Fibroblast of upper back skin (primary cell): Measurements from ENCODE around the gene CTSF.
A peak's percentile ranks its signal among the peaks of the same experiment; 100 is the strongest.
"Not testable (repeated sequence)": the region's sequence is repeated elsewhere in the genome, so short reads cannot be mapped to it uniquely, and the experiment has no call there.

Experiments used
- DNase-seq: peaks from one replicate; pipeline ENCODE4 v3.0.0-alpha.2; 2013

CTSF gene

DNA sequence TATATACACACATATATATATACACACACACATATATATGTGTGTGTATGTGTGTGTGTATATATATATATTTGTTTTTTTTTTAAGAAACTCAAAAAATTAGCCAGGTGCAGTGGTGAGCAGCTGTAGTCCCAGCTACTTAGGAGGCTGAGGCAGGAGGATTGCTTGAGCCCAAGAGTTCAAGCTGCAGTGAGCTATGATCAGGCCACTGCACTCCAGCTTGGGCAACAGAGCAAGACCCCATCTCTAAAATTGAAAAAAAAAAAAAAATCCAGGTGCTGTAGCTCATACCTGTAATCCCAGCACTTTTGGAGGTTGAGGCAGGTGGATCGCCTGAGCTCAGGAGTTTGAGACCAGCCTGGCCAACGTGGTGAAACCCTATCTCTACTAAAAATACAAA lies 20.9 kb upstream of the CTSF start:
- DNase-seq, result not testable (repeated sequence)

DNA sequence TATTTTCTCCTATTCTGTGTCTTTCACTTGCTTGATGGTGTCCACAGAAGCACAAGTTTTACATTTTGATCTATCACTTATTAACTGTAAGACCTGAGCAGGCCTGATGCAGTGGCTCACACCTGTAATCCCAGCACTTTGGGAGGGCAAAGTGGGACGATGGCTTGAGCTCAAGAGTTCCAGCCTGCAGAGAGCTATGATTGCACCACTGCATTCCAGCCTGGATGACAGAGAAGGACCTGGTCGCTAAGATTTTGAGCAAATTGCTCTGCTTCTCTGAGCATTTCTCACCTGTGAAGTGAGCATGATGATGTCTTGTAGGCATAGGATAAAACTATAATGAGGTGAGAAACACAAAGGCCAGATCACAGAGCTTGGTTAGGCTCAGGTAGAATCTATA lies 17.7 kb upstream of the CTSF start:
- DNase-seq, result no peak

DNA sequence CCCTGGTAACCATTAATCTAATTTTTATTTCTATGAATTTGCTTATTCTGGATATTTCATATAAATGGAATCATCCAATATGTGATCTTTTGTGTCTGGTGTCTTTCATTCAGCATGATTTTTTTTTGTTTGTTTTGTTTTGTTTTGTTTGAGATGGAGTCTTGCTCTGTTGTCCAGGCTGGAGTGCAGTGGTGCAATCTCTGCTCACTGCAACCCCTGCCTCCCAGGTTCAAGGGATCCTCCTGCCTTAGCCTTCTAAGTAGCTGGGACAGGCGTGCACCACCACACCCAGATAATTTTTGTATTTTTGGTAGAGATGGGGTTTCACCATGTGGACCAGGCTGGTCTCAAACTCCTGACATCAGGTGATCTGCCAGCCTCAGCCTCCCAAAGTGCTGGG lies 17.0 kb upstream of the CTSF start:
- not testable (repeated sequence) for DNase-seq

DNA sequence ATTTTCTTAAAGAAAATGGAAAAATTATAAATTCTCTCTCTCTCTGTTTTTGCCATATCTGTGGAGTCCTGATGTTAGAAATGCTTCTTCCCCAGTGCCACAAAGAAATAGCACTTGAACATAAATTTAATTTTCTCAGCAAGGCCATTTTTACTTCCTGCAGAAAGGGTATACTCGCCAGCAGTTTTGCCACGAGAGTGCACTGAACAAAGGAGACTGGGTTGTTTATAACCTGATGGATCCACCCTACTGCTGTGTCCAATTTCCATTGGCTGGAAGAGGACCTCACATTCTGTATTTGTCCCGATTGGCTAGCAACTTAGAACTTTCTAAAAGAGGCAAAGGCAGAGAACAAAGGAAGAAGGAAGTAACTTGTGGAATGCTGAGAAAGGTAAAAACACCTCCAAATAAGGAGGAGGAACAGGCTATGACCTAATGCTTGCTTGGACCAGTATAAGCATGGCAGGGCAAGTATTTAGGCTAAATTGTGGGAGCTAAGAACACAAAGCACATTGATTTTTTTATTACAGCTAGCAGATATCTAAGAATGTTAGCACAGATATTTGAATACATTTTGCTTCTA lies 14.2 kb upstream of the CTSF start:
- DNase-seq, result not testable (repeated sequence)

DNA sequence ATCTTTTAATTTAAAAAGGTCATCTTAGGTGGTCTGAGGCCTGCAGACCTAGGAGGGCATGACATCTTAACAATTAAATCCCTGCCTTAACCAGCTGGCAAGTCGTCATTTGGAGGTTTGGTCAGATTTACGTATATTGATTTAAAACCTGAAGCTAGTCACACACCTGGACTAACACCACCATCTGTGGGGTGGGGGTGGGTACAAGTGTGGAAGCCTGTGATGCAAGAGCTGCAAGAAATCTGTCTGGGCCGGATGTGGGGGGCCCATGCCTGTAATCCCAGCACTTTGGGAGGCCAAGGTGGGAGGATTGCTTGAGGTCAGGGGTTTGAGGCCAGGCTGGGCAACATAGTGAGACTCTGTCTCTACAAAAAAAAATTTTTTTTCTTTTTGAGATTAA lies 12.9 kb upstream of the CTSF start:
- no peak for DNase-seq

DNA sequence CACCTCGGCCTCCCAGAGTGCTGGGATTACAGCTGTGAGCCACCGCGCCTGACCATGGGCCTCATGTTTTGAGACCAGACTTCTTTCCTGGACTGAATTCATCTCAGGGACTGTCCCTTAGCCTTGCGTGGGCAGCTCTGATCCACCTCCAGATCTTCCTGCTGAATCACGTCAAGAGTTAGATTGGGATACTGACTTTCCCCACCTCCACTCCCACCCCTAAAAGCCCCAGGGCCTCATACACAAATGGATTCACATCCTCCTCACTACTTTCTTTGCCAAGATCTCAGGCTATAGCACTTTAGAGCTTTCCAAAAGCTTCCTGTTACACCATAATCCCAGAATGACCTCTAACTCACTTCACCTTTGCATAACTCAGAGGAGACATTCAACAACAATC lies 12.4 kb upstream of the CTSF start:
- DNase-seq, result no peak

DNA sequence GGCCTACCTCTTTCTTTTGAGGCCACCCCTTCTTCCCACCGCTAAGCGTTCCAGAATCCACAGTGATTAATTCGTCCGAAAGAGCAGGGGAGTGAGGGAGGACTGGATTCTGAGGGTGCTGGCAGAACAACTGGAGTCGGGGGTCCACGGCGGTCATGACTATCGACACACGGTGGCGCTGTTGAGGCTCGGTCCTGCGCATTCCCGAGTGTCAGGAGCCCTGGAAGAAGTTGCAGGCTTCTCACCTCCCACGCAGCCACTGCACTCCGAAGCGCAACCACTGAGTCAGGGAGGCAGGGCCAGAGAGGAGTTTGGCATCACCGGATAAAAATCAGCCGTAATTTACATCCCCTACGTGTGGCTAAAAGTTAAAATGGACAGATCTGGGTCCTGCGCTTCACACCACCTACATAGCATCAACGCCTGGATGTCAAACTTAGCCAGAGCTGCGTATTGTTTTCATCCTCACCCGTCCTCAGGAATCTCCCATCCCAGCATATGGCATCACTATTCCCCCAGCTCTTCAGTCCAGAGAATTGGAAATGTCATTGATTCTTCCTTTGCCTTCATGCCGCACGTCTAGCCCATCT lies 10.7 kb upstream of the CTSF start:
- DNase-seq, result peak; percentile 68

DNA sequence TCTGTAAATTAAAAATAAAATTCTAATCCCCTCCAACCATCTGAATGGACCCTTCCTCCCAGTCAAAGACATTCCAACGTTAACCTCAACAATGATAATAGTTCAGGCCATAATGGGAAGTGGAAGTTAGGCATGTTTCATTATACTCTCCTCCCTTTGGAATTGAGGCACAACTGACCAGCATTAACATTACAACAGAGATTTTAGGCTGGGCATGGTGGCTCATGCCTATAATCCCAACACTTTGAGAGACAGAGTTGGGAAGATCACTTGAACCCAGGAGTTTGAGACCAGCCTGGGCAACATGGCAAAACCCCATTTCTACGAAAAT lies 2.4 kb upstream of the CTSF start:
- no peak for DNase-seq

DNA sequence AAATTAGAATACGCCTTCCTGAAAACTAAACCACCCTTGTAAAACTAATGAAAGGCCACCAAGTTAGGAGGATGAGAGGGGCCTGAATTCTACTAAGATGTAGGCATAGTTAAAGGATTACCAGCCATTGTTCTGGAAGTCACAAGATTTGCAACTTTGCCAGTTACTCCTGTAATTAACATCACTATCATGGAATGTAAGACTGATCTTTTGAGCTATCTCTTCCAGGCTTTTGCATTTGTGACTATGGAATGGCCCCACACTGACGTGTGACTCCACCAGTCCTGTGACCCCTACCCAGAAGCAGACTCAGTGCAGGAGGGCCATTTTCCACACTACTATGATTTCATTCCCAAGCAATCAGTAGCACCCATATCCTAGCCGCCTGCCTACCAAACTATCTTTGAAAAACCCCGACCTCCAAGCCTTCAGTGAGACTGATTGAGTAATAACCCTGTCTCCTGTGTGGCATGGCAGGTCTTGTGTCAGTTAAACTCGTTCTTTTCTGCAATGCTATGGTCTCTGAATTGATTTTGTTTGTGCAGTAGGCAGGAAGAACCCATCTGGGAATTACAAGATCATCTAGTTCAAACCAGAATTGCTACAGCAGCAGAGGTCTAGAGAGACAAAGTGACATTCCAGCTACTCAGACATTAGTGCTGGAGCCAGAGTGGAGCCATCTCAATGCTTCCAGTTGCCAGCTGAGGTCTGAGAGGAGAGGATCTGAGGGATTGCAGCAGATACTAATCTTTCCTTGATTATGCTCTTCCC lies 1.9 kb upstream of the CTSF start:
- DNase-seq, result no peak

DNA sequence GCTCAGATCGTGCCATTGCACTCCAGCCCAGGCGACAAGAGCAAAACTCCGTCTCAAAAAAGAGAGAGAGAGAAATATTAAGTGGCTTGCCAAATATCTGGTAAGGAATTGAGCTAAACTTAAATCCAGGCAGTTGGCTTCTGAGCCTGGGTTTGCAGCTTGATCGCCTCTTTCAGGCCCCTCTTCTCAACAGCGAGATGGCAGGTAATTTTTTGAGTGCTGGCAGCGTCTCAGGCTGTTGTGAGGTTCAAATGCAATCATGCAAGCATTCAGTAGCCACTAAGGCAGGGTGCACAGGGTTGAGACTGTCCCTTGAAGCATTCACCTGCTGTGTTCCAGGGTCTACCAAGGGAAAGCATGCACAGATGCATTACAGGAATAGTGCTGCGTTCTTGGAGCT lies 670 bp upstream of the CTSF start:
- DNase-seq, result no peak

DNA sequence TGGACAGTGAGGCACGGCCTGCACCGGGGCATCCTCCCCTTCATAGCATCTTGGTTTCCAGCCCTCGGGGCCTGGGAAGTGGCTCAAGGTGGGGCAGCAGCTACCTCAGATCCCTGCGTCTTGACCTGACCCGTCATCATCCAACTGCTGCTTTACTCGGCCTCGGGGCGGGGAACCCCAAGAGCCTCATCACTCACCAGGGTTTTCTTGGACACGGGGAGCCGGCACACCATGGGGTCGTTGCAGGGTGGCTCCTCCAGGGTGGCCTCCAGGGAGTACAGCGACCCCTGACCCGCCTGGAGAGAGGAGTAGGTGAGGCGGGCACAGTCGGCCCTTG lies 651 bp downstream of the CTSF start:
- DNase-seq, result no peak

DNA sequence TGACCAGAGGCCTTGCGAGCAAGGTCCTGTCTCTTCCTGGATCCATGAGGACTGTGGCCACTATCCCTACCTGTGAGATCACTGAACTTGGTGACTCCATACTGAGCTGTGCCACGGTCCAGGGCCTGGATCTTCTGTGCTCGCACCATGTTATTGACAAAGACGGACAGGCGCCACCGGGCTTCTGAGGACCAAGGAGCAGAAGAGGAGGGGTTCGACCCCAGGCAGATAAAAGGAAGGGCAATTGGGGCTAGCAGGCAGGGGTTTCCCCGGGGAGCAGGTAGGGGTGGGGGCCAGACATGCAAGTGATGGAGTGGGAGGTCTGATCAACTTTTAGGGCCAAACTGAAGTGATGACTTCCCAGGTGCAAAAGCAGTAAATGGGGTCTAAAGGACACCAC lies 2.2 kb downstream of the CTSF start:
- DNase-seq, result no peak

DNA sequence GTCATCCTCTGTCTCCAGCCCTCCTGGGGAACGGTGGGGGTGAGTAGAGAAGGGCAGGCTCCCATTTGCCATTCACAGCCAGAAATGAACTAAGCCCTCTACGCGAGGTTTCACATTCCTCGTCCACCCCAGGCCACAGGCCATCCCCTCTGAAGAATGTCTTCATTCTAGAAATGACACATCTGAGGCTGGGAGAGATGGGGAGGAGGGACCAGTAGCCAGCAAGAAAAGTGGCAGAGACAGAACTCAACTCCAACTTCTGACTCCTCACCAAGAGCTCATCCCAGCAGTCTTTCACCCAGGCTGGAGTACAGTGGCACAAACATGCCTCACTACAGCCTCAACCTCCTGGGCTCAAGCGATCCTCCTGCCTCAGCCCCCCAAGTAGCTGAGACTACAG lies 3.4 kb downstream of the CTSF start:
- DNase-seq, result no peak

DNA sequence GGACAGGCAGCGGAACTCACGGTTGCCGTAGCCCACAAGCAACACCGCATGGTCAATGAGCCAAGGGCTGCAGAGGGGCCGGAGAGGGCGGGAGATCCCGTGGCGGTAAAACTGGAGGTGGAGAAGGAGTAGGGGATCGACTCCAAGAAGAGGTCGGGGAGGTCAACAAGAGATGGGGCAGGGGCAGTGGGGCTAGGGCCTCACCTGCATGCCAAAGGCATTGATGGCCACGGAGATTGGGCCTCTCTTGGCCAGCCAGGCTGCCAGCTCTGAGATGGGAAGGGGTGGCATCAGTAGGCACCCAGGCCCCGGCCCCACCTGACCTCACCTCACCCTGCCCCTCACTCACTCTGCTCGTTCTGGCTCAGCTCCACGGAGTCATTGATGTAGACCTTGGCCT lies 3.9 kb downstream of the CTSF start:
- no peak for DNase-seq

DNA sequence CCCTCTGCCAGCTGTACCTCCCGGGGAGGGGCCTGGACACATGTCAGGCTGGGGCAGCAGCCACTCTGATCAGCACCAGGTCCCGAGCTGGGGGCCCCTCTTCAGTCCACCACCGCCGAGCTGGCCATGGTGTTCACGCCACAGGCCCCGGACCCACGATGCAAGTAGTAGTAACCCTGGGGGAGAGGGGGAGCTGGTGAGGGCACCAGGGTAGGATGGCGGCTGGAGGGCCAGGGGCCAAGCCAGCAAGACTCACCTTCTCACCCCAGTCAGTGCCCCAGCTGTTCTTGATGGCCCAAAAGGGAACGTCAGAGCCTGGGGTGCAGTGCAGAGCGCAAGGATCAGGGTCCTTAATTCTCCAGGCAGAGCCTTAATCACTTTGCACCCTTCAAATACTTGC lies 4.6 kb downstream of the CTSF start:
- no peak for DNase-seq

DNA sequence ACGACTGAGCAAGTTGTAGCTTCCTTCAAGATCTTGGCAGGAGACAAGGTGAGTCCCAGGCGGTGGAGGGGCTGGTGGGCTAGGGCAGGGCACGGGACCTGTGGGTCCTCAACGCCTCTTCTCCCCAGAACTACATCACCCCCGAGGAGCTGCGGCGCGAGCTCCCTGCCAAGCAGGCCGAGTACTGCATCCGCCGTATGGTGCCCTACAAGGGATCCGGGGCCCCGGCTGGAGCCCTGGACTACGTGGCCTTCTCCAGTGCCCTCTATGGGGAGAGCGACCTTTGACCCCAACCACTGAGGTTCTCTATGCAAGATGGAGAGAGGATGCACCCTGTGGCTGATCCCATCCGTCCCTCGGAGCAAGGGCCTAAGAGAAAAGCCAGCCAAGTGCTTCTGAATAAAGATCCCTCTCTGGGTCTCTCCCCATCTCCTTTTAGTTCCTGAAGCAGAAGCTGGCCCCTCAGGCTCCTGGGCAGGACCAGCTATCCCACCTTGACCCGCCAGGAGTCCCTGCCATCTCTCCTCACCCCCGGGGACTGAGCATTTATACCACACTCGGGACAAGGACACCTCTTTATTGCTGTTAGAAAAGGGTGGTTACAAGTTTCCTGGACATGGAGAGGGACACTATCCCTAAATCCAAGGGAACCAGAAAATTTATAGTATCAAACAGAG lies 5.4 kb downstream of the CTSF start:
- no peak for DNase-seq

DNA sequence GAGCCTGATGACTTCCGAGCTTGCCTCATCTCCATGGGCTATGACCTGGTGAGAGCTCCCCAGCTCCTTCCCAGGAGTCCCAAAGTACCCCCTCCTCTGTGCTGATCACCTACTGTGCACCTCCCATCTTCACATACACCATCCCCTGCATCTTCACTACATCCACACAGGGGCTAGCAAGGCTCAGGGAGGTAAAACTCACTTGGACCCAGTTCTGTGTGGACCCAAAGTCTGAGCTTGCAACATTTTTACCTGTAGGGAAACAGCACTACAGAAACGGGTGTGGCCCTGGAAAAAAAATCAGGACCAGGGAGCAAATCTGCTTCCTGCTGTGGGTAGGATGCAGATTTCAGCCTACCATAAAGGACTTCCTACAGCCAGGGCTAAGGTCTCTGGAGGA lies 6.1 kb downstream of the CTSF start:
- DNase-seq, result no peak

DNA sequence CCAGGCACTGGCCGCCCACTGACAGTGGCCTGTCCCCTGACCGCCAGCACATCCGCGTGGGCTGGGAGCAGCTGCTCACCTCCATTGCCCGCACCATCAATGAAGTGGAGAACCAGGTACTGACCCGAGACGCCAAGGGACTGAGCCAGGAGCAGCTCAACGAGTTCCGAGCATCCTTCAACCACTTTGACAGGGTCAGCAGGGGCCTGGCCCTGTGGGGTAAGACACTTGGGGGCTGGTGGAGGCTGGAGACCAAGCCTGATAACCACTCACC lies 6.5 kb downstream of the CTSF start:
- DNase-seq, result no peak

DNA sequence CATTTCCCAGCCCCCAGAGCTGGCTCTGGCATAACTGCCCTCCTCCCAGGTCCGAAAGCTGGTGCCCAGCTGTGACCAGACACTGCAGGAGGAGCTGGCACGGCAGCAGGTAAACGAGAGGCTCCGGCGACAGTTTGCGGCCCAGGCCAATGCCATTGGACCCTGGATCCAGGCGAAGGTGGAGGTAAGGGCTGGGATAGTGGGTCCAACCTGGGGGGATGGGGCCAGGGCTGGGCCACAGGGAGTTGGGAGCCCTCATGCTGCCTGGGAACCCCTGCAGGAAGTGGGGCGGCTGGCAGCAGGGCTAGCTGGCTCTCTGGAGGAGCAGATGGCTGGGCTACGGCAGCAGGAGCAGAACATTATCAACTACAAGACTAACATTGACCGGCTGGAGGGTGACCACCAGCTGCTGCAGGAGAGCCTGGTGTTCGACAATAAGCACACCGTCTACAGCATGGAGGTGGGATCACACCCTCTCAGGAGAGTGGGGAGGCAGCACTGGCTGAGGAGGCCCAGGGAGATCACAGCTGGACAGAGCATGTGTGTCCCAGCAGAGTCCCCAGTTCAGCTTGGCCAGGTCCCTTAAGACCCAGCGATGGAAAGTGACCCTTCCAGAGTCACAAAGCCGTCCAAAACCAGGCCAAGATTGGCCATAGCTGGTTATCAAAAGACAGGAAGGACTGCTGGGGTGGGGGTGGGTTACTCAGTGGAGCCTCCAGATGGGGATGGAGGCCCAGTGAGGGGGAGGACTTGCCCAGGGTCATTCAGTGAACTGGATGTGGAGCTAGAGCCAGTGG lies 7.0 kb downstream of the CTSF start:
- DNase-seq, result no peak

DNA sequence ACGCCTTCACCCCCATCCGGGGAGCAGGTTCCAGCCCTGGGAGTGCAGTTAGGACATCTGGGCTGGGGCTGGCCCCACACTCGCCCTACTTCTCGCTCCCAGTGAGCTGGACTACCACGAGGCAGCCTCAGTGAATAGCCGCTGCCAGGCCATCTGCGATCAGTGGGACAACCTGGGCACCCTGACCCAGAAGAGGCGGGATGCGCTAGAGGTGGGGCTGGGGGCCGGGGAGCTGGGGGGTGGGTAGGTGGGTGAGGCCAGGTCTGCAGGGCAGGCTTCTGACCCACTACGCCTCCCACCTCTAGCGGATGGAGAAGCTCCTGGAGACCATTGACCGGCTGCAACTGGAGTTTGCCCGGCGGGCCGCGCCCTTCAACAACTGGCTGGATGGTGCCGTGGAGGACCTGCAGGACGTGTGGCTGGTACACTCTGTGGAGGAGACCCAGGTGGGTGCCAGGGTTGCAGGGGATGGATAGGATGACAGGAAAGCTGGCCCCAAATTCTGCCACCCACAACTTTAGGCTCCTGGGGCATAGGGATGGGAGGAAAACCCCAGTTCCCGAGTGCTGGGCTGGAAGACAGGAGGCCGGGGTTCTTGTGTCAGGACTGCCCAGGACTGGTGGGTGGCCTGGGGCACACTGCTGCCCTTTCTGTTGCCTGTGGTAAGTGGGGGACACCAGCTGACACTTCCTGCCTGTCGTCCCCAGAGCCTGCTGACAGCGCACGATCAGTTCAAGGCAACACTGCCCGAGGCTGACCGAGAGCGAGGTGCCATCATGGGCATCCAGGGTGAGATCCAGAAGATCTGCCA lies 8.3 kb downstream of the CTSF start:
- DNase-seq, result no peak

DNA sequence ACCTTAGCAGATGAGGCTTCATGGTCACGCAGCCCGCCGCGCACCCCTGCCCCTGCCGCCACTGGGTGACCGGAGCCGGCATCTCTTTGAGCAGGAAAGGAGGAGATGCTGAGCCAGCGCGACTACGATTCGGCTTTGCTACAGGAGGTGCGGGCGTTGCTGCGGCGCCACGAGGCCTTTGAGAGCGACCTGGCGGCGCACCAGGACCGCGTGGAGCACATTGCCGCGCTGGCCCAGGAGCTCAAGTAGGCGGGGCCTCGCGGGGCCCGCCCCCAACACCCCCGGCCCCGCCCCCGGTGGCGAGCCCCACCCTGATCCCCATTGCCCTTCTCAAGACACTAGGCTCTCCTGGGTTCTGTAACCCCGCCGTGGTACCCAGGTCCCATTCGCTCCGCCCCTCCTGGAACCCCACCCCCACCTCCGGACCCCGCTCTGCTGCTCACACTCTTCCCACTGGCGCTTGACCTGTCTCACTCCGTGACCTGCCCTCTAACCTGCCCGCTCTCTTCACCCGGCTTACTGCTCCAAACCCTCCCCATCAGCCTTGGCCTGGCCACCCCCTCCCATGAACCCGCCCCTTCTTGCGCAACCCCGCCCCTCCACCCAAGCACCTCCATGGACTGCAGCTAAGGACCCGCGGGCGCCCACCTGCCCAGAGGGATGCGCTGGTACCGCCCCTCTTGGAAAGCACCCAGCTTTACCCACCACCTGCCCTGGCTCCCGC lies 9.1 kb downstream of the CTSF start:
- peak; percentile 10 for DNase-seq

DNA sequence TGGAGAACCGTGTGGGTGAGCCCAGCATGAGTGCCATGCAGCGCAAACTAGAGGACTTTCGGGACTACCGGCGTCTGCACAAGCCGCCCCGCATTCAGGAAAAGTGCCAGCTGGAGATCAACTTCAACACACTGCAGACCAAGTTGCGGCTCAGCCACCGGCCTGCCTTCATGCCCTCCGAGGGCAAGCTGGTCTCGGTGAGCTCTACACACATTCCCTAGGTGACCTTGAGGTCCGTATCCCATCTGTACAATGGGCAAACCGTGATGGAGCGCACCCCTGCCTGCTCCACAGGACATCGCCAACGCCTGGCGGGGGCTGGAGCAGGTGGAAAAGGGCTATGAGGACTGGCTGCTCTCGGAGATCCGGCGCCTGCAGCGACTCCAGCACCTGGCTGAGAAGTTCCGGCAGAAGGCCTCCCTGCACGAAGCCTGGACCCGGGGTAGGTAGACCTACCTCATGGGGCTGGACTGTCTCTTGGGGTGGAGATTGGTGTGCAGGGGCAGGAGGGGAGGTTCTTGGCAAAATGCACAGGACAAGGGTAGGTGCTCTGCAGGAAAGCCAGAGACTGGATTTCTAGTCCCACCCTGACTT lies 10.6 kb downstream of the CTSF start:
- no peak for DNase-seq
